Skeletal muscle cell (primary cell): ENCODE measurements around the gene SORCS2.

Experiments
- DNase-seq: peaks from one replicate; pipeline ENCODE4 v3.0.0-alpha.2; 2010; ENCODE audit warnings: low read depth
- H3K4me3 ChIP-seq: 2 replicates; pipeline ENCODE4 v1.5.1; 2011; ENCODE audit warnings: low read depth, mild to moderate bottlenecking, control low read depth, low read length, moderate library complexity

The SORCS2 gene

DNA sequence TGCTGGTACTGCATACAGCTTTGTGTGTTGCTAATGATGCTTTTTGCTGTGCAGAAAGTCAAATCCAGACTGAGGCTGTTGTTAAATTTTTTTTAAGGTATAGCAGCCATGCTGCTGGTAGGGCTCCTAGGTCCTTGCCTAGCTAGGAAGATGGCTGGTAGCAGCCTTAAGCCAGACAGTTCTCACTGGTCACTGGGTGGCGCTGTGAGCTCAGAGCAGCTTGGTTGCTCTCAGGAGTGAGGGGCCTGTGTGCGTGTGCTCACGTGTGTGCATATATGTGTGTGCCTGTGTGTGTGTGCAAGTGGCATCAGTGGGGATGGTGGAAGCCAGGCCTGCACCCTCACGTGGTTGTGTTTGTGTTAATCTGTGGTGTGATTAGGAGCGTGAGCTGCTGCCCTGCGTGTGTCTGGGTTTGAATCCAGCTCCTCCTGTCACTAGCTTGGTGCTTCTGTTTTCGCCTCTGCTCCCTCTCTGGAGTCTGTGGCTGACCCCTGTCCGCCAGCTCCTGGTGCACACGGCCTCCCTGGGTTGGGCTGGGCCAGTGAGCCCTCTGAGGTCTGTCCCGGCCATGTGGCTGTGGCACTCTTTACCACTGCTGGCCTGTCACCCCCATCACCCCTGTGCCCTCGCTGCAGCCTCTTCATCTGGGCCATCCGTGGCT is 46.1 kb downstream of the SORCS2 start:
- H3K4me3 ChIP-seq: no peak overlapping the region
- DNase-seq: no peak

- no peak for DNase-seq
- H3K4me3 ChIP-seq: no peak overlapping the region
Observed at GRCh38 chr4:7239101-7239820, 46.9 kb downstream of the SORCS2 start.

- DNase-seq: no peak
- no peak overlapping the region for H3K4me3 ChIP-seq
Observed at GRCh38 chr4:7239844-7240243, 47.5 kb downstream of the SORCS2 start.

DNA sequence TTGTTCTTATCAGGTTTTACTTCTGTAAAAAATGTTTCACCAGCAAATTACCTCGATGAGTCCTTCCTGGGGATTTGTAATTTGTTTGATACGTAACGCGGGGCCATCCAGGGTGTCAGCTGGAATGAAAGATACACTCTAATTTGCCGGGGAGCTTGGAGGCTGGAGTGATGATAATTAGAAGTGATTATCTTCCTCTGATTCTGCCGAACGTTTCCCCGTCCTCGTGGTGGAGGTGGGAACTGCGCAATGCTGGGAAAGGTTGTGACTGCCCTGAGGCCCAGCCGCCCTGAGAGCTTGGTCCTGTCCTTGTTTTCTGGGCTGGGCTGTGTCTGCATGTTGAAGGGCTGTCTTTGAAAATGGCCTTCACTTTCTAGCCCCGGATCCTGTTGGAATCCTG is 48.0 kb downstream of the SORCS2 start:
- no peak for DNase-seq
- H3K4me3 ChIP-seq: no peak overlapping the region

GRCh38 chr4:7241597-7242125 is 49.3 kb downstream of the SORCS2 start:
- no peak for DNase-seq
- H3K4me3 ChIP-seq: no peak overlapping the region

- no peak for DNase-seq
- no peak overlapping the region for H3K4me3 ChIP-seq
Observed at GRCh38 chr4:7242766-7243165, 50.4 kb downstream of the SORCS2 start.

- DNase-seq: no peak
- H3K4me3 ChIP-seq: no peak overlapping the region
Observed at GRCh38 chr4:7243609-7244330, 51.4 kb downstream of the SORCS2 start.

- no peak for DNase-seq
- no peak overlapping the region for H3K4me3 ChIP-seq
Observed at GRCh38 chr4:7244331-7244665, 52.0 kb downstream of the SORCS2 start.

- no peak for DNase-seq
- H3K4me3 ChIP-seq: no peak overlapping the region
Observed at GRCh38 chr4:7244751-7245320, 52.5 kb downstream of the SORCS2 start.

- no peak overlapping the region for H3K4me3 ChIP-seq
- DNase-seq: no peak
Observed at GRCh38 chr4:7247521-7247920, 55.2 kb downstream of the SORCS2 start.

DNA sequence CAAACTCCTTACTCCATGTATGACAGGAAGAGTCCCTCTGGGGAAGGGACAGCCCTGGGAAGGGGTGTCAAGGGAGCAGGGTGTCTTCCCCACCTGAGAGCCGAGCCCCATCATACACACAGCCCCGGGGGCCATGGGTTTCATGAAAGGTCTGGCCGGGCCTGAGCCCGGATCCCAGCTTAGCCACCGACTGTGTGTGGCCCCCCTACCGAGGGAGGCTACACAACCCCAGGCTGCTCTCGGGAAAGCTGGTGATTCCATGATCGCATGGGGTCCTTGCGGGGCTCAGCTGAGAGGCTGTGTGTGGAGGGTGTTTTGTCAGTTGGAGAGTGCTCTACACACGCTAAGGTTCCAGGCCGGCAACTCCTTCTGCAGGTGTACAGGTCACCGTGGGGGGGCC is 55.6 kb downstream of the SORCS2 start:
- H3K4me3 ChIP-seq: no peak overlapping the region
- no peak for DNase-seq

- DNase-seq: no peak
Observed at GRCh38 chr4:7248857-7249256, 56.5 kb downstream of the SORCS2 start.

DNA sequence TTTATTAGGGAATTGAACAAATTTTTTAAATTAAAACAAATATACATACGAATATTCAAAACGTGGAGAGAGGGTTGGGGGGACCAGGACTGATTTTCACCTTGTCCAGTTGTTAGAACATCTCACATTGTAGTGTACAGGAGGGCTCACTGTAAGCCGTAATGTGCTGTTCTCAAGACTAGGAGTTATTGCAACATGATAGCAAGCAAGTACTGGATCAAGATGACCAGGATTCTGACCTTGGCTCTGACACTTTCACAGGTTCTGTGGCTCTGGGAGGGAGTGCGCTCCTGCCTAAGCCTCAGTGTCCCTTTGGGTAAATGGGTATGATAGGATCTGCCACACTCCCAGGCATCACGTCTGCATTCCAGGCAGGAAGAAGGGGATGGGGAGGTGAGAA is 59.0 kb downstream of the SORCS2 start:
- DNase-seq: no peak
- H3K4me3 ChIP-seq: no peak overlapping the region

More at GRCh38 chr4:7248857-7249256, 56.5 kb downstream of the SORCS2 start:
- H3K4me3 ChIP-seq: no peak overlapping the region

- DNase-seq: no peak
- H3K4me3 ChIP-seq: no peak overlapping the region
Observed at GRCh38 chr4:7252051-7252450, 59.7 kb downstream of the SORCS2 start.

DNA sequence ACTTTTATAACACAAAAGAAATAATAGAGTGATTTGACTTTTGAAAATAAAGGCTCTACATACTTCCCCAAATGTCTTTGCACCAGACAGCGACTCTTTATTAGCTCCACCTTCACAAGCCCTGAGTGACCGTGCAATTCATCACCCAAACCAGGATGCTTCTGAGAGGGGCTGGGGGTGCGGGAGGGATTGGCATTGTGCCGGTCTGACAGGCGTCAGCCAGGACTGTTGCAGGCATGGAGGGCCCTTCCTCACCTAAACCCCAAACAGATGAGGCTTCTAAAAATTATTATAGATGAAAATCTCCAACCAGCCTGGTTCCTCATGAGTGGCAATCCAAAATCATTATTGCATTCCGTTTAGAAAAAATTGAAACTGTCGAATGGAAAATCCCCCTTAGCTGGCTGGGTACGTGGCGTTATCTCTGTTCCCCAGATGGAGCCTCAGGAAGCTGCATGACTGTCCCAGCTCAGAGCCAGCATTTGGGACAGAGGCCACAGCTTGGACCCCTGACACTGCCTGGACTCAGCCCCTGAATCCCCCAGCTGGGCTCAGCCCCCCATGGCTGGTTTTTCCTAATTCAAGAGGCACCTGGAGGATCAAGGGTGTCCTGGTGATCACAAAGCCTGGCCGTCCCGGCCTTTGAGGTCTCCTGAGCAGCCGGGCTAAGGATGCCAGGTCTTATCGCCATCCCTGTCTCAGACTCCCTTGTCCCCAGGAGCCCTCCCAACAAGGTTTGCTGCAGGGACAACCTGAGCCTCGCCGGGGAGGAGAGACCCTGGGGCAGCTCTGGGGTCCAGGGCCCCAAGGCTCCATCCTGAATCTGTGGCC is 60.4 kb downstream of the SORCS2 start:
- no peak for DNase-seq
- H3K4me3 ChIP-seq: no peak overlapping the region

GRCh38 chr4:7253341-7253700 is 61.0 kb downstream of the SORCS2 start:
- DNase-seq: no peak
- H3K4me3 ChIP-seq: no peak overlapping the region

DNA sequence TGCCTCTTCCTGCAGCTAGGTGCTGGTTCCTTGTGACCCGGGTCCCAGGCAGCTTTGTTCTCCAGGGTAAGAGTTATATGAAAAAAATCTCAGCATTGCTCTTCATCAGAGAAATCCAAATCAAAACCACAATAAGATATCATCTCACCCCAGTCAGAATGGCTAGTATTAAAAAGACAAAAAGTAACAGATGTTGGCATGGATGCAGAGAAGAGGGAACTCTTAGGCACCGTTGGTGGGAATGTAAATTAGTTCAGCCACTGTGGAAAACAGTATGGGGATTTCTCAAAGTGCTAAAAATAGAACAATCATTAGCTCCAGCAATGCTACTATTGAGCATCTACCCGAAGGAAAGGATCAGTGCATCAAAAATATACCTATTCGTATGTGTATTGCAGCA is 61.5 kb downstream of the SORCS2 start:
- no peak overlapping the region for H3K4me3 ChIP-seq
- DNase-seq: no peak

DNA sequence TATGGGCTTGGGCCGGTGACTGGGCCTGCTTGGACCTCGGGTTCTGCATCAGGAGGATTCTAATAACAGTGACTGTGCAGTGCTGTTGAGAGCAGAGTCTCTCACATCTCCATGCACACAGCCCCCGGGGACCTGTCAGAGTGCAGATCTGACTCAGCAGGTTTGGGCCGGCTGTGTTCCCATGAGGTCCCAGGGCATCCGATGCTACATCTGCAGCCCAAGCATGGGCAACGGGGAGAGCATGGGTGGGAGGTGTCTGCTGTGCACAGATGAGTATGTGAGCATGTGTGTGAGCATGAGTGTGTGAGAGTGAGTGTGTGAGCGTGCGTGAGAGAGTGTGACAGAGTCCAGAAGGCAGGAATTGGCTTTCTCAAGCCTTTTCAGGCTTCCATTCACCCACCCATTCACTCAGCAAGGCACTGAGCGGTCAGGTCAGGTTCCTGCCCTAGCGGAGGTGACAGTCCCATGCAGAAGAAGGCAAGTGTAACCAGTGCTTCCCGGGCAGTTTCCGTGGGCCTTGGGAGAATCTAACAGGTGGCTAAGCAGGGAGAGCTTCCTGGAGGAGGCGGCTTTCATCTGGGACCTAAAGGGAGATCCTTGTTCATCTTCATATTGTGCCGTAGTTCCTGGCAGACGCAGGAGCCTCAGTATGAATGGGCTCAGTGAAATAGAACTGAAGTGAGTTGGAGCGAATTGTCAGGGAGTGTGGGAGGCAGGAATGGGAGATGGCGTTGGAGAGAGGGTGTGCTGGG is 62.6 kb downstream of the SORCS2 start:
- peak; percentile 41 for DNase-seq
- no peak overlapping the region for H3K4me3 ChIP-seq

DNA sequence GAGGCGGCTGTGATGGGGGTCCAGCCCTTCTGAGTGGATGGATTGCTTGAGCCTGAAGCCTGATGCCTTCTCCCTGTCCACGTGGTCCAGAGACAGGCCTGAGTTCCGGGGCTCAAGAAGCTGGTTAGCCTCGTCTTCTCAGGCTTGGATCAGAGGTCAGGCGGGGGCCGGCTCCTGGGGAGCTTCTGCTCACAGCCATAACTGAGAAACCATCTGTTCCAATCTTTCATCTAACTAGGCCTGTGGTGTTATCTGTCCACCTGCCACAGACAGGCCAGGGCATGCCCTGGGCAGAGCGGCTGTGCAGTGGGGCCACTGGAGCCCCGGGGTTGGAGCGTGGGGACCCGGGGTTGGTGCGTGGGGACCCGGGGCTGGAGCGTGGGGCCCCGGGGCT is 63.1 kb downstream of the SORCS2 start:
- no peak for DNase-seq
- H3K4me3 ChIP-seq: no peak overlapping the region
